GM21529 (cell line): ENCODE measurements around the gene CPA1.
A peak's percentile ranks its signal among the peaks of the same experiment; 100 is the strongest.

ENCODE experiments used
- ATAC-seq: cut with Tn5 transposase; IDR thresholded peaks from one replicate; pipeline ENCODE4 v1.9.1; 2021; ENCODE audit not compliant: unreplicated experiment

The CPA1 gene

GRCh38 chr7:130353196-130353595, 27.1 kb upstream of the CPA1 start:
- ATAC-seq = no peak

DNA sequence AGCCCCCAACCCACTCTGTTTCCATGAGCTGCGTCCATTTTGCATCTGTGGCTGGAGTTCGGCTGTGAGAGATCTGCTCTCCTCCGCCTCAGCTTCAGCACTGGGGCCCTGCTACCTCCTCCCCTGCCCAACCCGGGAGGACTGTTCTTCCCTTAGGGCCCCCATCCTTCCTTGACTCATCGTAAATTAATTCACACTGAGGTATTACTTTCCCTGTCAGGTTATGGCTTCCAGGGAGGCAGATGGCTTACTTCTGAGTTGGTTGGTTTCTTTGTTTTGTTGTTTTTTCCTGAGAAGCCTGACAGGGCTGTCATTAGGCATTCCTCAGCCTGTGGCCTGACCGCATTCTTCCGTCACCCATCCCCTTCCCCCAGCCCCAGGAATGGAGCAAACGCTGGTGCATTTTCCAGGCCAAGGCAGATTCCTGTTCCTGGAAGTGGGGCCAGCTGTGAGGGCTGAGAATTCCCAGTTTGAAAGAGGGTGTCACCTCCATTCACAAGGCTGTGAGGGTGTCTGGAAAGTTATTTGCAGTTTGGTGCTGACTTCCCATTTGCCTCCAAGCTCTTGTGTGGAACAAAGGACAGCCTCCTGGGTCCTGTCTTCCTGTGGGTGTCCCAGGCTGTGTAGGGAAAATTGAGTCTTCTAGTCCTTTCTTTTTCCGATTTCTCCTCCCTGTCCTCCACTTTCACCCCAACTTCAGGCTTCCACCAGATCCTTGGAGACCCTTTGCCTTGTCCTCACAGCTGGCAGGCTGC, 24.0 kb upstream of the CPA1 start:
- no peak for ATAC-seq

DNA sequence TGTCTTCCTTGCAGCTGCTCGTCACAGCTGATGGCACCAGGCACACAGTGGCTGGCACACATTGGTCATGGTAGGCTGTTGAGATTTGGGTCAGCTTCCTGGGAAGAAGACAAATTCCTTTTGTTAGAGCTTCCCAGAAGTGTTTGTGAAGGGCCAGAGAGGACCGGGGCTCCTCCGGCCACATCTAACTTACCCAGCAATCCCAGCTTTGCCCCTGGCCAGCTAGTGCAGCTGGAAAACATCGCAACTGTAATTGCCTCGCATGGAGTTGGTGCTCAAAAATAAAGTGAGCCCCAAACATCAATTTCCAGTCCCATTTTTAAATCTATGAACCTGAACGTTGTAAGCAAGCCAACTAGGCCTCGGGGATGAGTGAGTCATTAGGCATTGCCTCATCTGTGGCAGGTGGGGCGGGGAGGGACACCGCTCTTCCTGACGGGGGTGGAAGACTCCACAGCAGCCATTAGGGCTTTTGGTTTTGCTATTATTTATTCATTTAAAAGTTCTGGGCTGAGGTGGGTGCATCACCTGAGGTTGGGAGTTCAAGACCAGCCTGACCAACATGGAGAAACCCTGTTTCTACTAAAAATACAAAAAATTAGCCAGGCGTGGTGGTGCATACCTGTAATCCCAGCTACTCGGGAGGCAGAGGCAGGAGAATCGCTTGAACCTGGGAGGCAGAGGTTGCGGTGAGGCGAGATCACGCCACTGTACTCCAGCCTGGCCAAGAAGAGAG, 23.2 kb upstream of the CPA1 start:
- ATAC-seq = no peak

DNA sequence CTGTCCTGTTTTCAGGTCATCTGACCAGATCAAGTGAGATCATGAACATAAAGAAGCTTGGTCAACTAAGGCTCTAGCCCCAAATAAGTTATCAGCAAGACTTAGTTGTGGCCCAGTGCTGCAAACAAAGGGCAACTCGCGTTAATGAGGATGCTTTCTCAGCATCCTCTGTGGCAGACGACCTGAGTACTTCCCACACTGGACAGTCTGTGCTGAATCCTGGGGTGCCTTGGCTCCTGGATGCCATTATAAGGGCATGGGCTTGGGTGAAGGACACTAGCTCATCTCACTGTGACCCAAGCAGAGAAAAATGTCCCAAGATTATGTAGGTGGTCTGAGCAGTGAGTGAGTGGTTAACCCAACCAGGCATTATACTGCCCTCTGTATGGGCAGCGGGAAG, 21.8 kb upstream of the CPA1 start:
- no peak for ATAC-seq

GRCh38 chr7:130359276-130359857, 20.9 kb upstream of the CPA1 start:
- ATAC-seq = no peak

GRCh38 chr7:130360518-130360917, 19.8 kb upstream of the CPA1 start:
- no peak for ATAC-seq

GRCh38 chr7:130361681-130362080, 18.6 kb upstream of the CPA1 start:
- ATAC-seq = no peak

DNA sequence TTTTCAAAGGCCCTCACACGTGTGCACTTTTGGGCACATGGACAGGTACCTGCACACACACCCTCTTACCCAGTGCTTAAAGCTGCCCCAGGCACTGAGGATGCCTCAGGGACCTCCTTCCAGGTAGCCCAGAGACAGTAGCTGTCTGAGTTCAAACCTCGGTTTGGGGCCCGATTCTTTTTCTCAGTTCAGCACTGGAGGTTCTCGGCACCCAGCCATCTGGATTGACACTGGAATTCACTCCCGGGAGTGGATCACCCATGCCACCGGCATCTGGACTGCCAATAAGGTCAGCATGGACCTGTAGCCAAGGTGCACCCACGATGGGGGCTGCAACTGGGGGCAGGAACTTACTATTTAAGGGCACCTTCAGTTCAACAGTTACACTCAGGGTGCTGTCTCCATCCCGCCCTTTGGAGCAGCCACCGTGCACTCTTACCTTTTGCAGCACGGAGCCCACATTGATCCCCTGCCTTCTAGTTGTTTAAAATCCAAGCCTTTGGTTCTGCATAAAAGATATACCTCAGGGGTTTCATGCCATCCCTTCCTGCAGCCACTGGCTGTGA, 18.0 kb upstream of the CPA1 start:
- no peak for ATAC-seq

DNA sequence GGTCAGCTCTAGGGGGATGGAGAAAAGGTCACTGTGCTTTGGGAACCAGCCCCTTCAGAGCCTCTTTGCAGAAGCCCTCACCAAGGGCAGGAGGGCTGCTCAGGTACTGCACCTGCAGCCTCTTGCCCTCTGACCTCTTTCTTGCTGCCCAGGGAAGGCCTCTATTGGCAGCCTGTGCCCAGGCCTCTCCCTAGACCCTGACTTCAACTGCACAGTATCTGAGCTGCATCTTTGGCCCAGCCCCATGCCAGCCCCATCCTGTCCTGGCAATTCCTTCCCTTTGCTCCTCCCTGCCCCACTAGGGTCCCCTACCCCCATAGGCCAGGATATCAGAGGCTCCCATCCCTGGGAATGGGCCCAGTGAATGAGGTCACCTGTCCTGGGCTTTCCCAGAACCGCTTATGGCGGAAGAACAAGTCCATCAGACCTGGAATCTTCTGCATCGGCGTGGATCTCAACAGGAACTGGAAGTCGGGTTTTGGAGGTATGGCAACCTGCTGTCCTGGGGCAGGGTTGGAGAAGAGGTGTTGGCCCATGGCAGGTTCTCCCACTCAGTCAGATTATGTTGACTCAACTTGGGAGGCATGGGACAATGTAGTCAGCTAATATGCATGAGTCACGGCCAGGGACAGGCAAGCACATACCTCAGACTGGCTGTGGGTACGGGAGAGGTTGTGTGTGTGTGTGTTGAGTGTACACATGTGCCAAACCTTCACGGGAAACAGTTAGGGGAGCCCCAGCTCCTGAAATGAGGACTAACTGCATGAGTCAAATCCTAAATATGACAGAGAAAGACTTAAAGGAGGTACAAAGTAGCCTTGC, 17.1 kb upstream of the CPA1 start:
- peak; percentile 45 for ATAC-seq

DNA sequence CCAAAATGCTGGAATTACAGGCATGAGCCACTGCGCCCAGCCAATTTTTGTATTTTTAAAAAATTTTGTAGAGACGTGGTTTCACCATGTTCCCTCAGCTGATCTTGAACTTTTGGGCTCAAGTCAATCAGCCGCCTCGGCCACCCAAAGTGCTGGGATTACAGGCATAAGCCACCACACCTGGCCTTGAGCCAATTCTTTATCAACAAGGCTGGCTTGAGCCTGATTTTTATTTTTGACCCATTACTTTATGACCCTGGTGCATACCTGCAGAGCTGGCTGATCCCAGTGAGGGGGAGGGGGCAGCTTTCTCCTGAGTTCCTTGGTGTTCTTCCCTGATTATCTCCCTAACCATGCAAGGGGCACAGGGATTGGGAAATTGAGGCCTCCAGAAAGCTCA, 15.8 kb upstream of the CPA1 start:
- no peak for ATAC-seq

DNA sequence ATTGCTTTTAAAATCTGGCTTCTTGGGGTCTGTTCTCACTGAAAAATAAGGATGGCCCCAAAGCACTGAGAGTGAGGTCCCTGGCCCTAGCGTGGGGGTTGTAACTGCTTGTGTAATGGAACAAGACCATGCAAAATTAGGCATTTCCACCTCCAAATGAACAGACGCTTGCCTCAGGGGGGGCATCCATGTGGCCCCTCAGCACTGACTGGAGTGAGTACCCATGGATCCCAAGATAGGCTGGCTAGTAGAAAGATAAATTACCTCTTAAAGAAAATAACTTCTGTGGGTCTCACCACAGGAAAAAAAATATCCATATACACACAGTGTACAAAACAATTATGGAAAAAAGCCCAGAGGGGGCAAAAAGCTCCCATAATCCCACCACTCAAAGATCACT, 15.2 kb upstream of the CPA1 start:
- no peak for ATAC-seq

- peak; percentile 62 for ATAC-seq
Observed at GRCh38 chr7:130365511-130366441, 14.5 kb upstream of the CPA1 start.

GRCh38 chr7:130366564-130366963, 13.7 kb upstream of the CPA1 start:
- ATAC-seq = no peak

- no peak for ATAC-seq
Observed at GRCh38 chr7:130367088-130367755, 13.1 kb upstream of the CPA1 start.

GRCh38 chr7:130367836-130368746, 12.2 kb upstream of the CPA1 start:
- no peak for ATAC-seq

GRCh38 chr7:130369110-130369711, 11.1 kb upstream of the CPA1 start:
- no peak for ATAC-seq

- no peak for ATAC-seq
Observed at GRCh38 chr7:130369831-130370550, 10.3 kb upstream of the CPA1 start.
